MM.1S (cell line): ENCODE results near the gene FNDC1.

Experiments used
- CTCF ChIP-seq: fragments of 300-600 bp; sonication (generic); IDR thresholded peaks from 2 replicates; pipeline ENCODE4 v1.5.1; 2016; ENCODE audit warnings: antibody characterized with exemption, low read length, mixed read lengths
- EZH2 ChIP-seq: fragments of 300-600 bp; sonication (generic); optimal IDR thresholded peaks from 2 replicates; pipeline ENCODE3; 2017; ENCODE audit warnings: low read depth, mild to moderate bottlenecking, antibody characterized with exemption, low read length, mixed read lengths

DNA sequence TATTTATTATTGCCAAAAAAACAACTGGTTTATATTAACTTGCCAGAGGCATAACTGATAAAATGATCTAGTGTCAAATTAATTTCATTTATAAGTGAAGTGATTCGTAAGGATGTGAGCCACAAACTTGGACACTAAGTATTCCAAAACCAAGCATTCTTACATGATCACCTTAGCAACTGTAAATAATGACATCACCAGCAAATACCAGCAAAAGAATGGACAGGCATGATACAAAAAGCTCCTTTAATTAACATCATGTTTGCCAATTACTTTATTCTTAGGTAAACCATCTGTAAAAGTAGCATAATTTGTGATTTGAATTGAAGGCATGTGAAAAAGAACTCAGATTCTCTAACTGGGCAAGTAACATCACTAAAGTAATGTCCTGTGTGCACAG, 17.2 kb upstream of the FNDC1 start:
- no peak for TF ChIP-seq CTCF
- TF ChIP-seq EZH2 = no peak
